A673 (cell line): ENCODE results near the gene SLC16A4. TPM values are rescaled to one million over a fixed set of nuclear protein-coding genes. Genes with fewer than 3 reads are reported as not detected.

ENCODE experiments used
- BruUV-seq: library from RNA; stranded (reverse); fragments of 400-500 nt; replicated peaks from 2 replicates; lab custom pipeline; 2021; lab: Mats Ljungman, UMichigan
- CTCF ChIA-PET: fragments of 300-600 bp; sonication (Branson Sonifier 250); formaldehyde crosslinking; loops from one replicate; lab custom pipeline; 2022; ENCODE audit warnings: antibody characterized with exemption; lab: Charles Lee
- POLR2A ChIA-PET: fragments of 300-600 bp; sonication (Branson Sonifier 250); formaldehyde crosslinking; loops from one replicate; lab custom pipeline; 2022; ENCODE audit warnings: antibody characterized with exemption; ENCODE audit not compliant: low non-redundant PET; lab: Charles Lee
- DNase-seq: peaks from one replicate; pipeline ENCODE4 v3.0.0-alpha.2; 2015; ENCODE audit warnings: low spot score
- H3K27ac ChIP-seq: fragments of 200-600 bp; sonication (generic); 2 replicates; pipeline ENCODE4 v1.5.1; 2016; ENCODE audit warnings: mixed run types, low read depth, mild to moderate bottlenecking, mixed read lengths, antibody characterized with exemption, low read length; ENCODE audit not compliant: poor library complexity, severe bottlenecking
- H3K27me3 ChIP-seq: fragments of 200-600 bp; sonication (generic); replicated peaks from 2 replicates; pipeline ENCODE4 v1.6.1; 2017; ENCODE audit warnings: mixed run types, low read depth, mild to moderate bottlenecking, mixed read lengths, antibody characterized with exemption, low read length; ENCODE audit not compliant: insufficient read depth, poor library complexity
- H3K36me3 ChIP-seq: fragments of 200-600 bp; sonication (generic); 2 replicates; pipeline ENCODE4 v1.6.1; 2016; ENCODE audit warnings: mixed run types, mild to moderate bottlenecking, mixed read lengths, antibody characterized with exemption, low read length; ENCODE audit not compliant: insufficient read depth, poor library complexity, severe bottlenecking
- H3K4me1 ChIP-seq: fragments of 200-600 bp; sonication (generic); 2 replicates; pipeline ENCODE4 v1.6.1; 2017; ENCODE audit warnings: mixed run types, mild to moderate bottlenecking, mixed read lengths, antibody characterized with exemption, low read length; ENCODE audit not compliant: insufficient read depth, poor library complexity, severe bottlenecking
- H3K4me3 ChIP-seq: fragments of 200-600 bp; sonication (generic); 2 replicates; pipeline ENCODE4 v1.5.1; 2016; ENCODE audit warnings: low read depth, mixed run types, mild to moderate bottlenecking, mixed read lengths, low read length; ENCODE audit not compliant: poor library complexity, severe bottlenecking
- H3K9me3 ChIP-seq: fragments of 200-600 bp; sonication (generic); 2 replicates; pipeline ENCODE4 v1.6.1; 2016; ENCODE audit warnings: mixed run types, low read depth, mild to moderate bottlenecking, mixed read lengths, antibody characterized with exemption, low read length; ENCODE audit not compliant: poor library complexity, severe bottlenecking
- EZH2 ChIP-seq: fragments of 200-600 bp; sonication (generic); IDR thresholded peaks from 2 replicates; pipeline ENCODE4 v1.6.1; 2017; ENCODE audit warnings: borderline replicate concordance, low read depth, mild to moderate bottlenecking, mixed read lengths, antibody characterized with exemption, low read length; ENCODE audit not compliant: poor library complexity, severe bottlenecking
- intact Hi-C: fragments of 100-400 bp; cut with micrococcal nuclease; formaldehyde crosslinking; loops from one replicate; pipeline ENCODE4 v1.10.0; 2022; ENCODE audit not compliant: unreplicated experiment
- total RNA-seq: library from RNA; stranded (reverse); gene quantifications from 2 replicates; pipeline ENCODE4 v1.2.3, GENCODE V29; 2021
- TF ChIP-seq, protein P1 (sequence below): fragments of 300-800, 200-600 bp; sonication (generic); conservative IDR thresholded peaks from 2 replicates; pipeline ENCODE4 v1.5.1; 2017; ENCODE audit warnings: low read depth, mild to moderate bottlenecking, antibody characterized with exemption, low read length, moderate library complexity, mixed read lengths

SLC16A4 gene
- total RNA-seq, 1 experiment from 2014 or later, result 0.60 TPM

GRCh38 chr1:110433213-110433612 is 42.4 kb upstream of the SLC16A4 start:
- BruUV-seq, result no TSS peak
- DNase-seq, result no peak
- H3K36me3 ChIP-seq, result no peaks in the 10 kb centered on the region
- peaks cover 81% of the 10 kb centered on the region for H3K27me3 ChIP-seq
- H3K27ac ChIP-seq, result no peak overlapping the region
- H3K4me3 ChIP-seq, result no peak overlapping the region
- intact Hi-C loops, result no loop called here
- H3K9me3 ChIP-seq, result no peaks in the 10 kb centered on the region
- TF ChIP-seq, protein P1, sequence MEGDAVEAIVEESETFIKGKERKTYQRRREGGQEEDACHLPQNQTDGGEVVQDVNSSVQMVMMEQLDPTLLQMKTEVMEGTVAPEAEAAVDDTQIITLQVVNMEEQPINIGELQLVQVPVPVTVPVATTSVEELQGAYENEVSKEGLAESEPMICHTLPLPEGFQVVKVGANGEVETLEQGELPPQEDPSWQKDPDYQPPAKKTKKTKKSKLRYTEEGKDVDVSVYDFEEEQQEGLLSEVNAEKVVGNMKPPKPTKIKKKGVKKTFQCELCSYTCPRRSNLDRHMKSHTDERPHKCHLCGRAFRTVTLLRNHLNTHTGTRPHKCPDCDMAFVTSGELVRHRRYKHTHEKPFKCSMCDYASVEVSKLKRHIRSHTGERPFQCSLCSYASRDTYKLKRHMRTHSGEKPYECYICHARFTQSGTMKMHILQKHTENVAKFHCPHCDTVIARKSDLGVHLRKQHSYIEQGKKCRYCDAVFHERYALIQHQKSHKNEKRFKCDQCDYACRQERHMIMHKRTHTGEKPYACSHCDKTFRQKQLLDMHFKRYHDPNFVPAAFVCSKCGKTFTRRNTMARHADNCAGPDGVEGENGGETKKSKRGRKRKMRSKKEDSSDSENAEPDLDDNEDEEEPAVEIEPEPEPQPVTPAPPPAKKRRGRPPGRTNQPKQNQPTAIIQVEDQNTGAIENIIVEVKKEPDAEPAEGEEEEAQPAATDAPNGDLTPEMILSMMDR, result no peak
- TF ChIP-seq EZH2, result no peak
- H3K4me1 ChIP-seq, result no peaks in the 10 kb centered on the region
- POLR2A ChIA-PET, result no interaction called here
- CTCF ChIA-PET, result no interaction called here

DNA sequence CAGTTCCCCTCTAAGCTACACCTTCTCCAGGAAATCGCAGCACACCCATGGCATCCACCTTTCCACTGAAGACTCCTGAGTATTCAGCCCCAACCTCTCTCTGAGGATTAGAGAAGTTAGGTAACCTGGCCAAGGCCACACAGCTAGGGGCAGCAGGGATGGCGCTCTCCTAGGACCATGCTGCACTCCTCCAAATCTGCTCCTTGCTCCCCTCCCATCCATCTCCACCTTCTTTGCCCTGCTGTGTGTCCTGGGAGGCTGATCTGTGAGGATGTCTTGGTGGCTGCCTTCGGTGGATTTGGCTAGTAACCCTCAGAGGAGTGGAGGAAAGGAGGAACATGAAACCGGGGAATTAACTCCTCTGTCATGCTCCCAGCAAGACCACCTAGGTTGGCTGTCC is 40.1 kb upstream of the SLC16A4 start:
- peaks cover 79% of the 10 kb centered on the region for H3K27me3 ChIP-seq
- no peak overlapping the region for H3K27ac ChIP-seq
- intact Hi-C loops, result no loop called here
- H3K9me3 ChIP-seq, result no peaks in the 10 kb centered on the region
- ChIA-PET CTCF (no interaction called here), POLR2A (no interaction called here)
- no peak for DNase-seq
- TF ChIP-seq, protein P1, result no peak
- TF ChIP-seq EZH2, result no peak
- no peaks in the 10 kb centered on the region for H3K4me1 ChIP-seq
- no TSS peak for BruUV-seq
- H3K4me3 ChIP-seq, result no peak overlapping the region
- H3K36me3 ChIP-seq, result no peaks in the 10 kb centered on the region

DNA sequence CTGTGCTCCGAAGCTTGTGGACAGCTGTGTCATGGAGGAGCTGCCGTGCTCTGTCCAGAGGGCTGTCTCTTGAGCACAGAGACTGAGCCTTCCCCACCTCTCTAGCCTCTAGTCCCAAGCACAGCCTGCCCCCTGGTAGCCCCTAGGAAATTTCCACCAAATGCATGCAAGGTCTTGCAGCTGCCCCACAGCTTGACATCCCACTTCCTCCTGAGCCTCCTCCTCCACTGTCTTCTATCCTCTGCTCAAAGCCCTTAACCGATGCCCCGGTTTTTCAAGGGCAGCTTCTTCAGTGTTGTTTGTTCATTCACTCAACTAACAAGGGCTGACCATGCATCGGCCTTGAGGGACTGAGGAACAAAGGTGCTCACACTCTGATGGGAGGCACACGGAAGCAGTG is 39.5 kb upstream of the SLC16A4 start:
- H3K4me1 ChIP-seq, result no peaks in the 10 kb centered on the region
- BruUV-seq, result no TSS peak
- CTCF ChIA-PET, result interaction anchor here (1.0 kb wide), 1 partner anchor 65 kb away, joined by 3 read pairs; no protein-coding TSS in a partner anchor
- no peak for DNase-seq
- POLR2A ChIA-PET, result no interaction called here
- no peaks in the 10 kb centered on the region for H3K36me3 ChIP-seq
- H3K27ac ChIP-seq, result no peak overlapping the region
- peaks cover 74% of the 10 kb centered on the region for H3K27me3 ChIP-seq
- H3K9me3 ChIP-seq, result no peaks in the 10 kb centered on the region
- H3K4me3 ChIP-seq, result no peak overlapping the region
- TF ChIP-seq, protein P1, result no peak
- no peak for TF ChIP-seq EZH2
- intact Hi-C loops, result no loop called here
